ENCODE results near the gene RTP4. TPM values are rescaled to one million over a fixed set of nuclear protein-coding genes. Genes with fewer than 3 reads are reported as not detected.
A peak's percentile ranks its signal among the peaks of the same experiment; 100 is the strongest.

The RTP4 gene
- total RNA-seq: 3.4 and 3.9 TPM in 2 replicates

- H3K4me3 Mint-ChIP-seq (ENCODE audit: low read depth): peak within 1 kb of the TSS; percentile 93
- peak within 1 kb of the TSS; percentile 96 for H3K27ac Mint-ChIP-seq
- intact Hi-C loops (cut with micrococcal nuclease): loop anchor here (10.0 kb wide), 1 partner anchor 234 kb away; the partner anchor contains the start of gene RPL39L
- DNase-seq (ENCODE audit: low spot score): peak; percentile 35
- H3K4me1 Mint-ChIP-seq (ENCODE audit: low read depth): peaks cover 24% of the 10 kb centered on the region
- H3K9me3 Mint-ChIP-seq: no peaks in the 10 kb centered on the region
- no peaks in the 10 kb centered on the region for H3K27me3 Mint-ChIP-seq (ENCODE audit: low read depth)
- peaks cover 39% of the 10 kb centered on the region for H3K36me3 Mint-ChIP-seq (ENCODE audit: low read depth)
These were observed at the start of gene RTP4 for GRCh38 chr3:187368251-187369088. RTP4 (plus strand) TSS chr3:187368385; CDS start chr3:187368442, 57 bp downstream.

- DNase-seq (ENCODE audit: low spot score): no peak
- Mint-ChIP-seq H3K4me1 (ENCODE audit: low read depth) (peaks cover 11% of the 10 kb centered on the region), H3K36me3 (ENCODE audit: low read depth) (no peaks in the 10 kb centered on the region), H3K4me3 (ENCODE audit: low read depth) (no peak overlapping the region), H3K27me3 (ENCODE audit: low read depth) (peaks cover 31% of the 10 kb centered on the region), H3K27ac (no peak overlapping the region), H3K9me3 (no peaks in the 10 kb centered on the region)
- intact Hi-C loops (cut with micrococcal nuclease): loop anchor here (1.0 to 5.0 kb wide), 4 partner anchors 113 to 395 kb away; no protein-coding TSS in a partner anchor
These were observed 49.2 kb upstream of the RTP4 start for GRCh38 chr3:187318819-187319616.

GRCh38 chr3:187319699-187320302, 48.4 kb upstream of the RTP4 start:
- H3K9me3 Mint-ChIP-seq: no peaks in the 10 kb centered on the region
- no peak overlapping the region for H3K4me3 Mint-ChIP-seq (ENCODE audit: low read depth)
- peak; percentile 48 for DNase-seq (ENCODE audit: low spot score)
- no peaks in the 10 kb centered on the region for H3K36me3 Mint-ChIP-seq (ENCODE audit: low read depth)
- no peak overlapping the region for H3K27ac Mint-ChIP-seq
- H3K4me1 Mint-ChIP-seq (ENCODE audit: low read depth): peaks cover 11% of the 10 kb centered on the region
- H3K27me3 Mint-ChIP-seq (ENCODE audit: low read depth): peaks cover 31% of the 10 kb centered on the region
- intact Hi-C loops (cut with micrococcal nuclease): loop anchor here (1.0 to 5.0 kb wide), 4 partner anchors 112 to 394 kb away; no protein-coding TSS in a partner anchor

GRCh38 chr3:187321766-187322165, 46.4 kb upstream of the RTP4 start:
- Mint-ChIP-seq H3K36me3 (ENCODE audit: low read depth) (no peaks in the 10 kb centered on the region), H3K27me3 (ENCODE audit: low read depth) (peaks cover 25% of the 10 kb centered on the region), H3K4me3 (ENCODE audit: low read depth) (no peak overlapping the region), H3K27ac (no peak overlapping the region), H3K9me3 (no peaks in the 10 kb centered on the region), H3K4me1 (ENCODE audit: low read depth) (peaks cover 11% of the 10 kb centered on the region)
- no peak for DNase-seq (ENCODE audit: low spot score)
- intact Hi-C loops (cut with micrococcal nuclease): no loop called here

GRCh38 chr3:187322291-187322690, 45.9 kb upstream of the RTP4 start:
- H3K27me3 Mint-ChIP-seq (ENCODE audit: low read depth): peaks cover 20% of the 10 kb centered on the region
- DNase-seq (ENCODE audit: low spot score): no peak
- H3K4me3 Mint-ChIP-seq (ENCODE audit: low read depth): no peak overlapping the region
- no peaks in the 10 kb centered on the region for H3K9me3 Mint-ChIP-seq
- intact Hi-C loops (cut with micrococcal nuclease): no loop called here
- H3K36me3 Mint-ChIP-seq (ENCODE audit: low read depth): no peaks in the 10 kb centered on the region
- peaks cover 11% of the 10 kb centered on the region for H3K4me1 Mint-ChIP-seq (ENCODE audit: low read depth)
- no peak overlapping the region for H3K27ac Mint-ChIP-seq

GRCh38 chr3:187323091-187323490, 45.1 kb upstream of the RTP4 start:
- Mint-ChIP-seq H3K4me3 (ENCODE audit: low read depth) (no peak overlapping the region), H3K27me3 (ENCODE audit: low read depth) (peaks cover 15% of the 10 kb centered on the region), H3K27ac (no peak overlapping the region), H3K4me1 (ENCODE audit: low read depth) (peaks cover 11% of the 10 kb centered on the region), H3K9me3 (no peaks in the 10 kb centered on the region), H3K36me3 (ENCODE audit: low read depth) (no peaks in the 10 kb centered on the region)
- intact Hi-C loops (cut with micrococcal nuclease): no loop called here
- DNase-seq (ENCODE audit: low spot score): no peak

- no peaks in the 10 kb centered on the region for H3K36me3 Mint-ChIP-seq (ENCODE audit: low read depth)
- peaks cover 10% of the 10 kb centered on the region for H3K27me3 Mint-ChIP-seq (ENCODE audit: low read depth)
- DNase-seq (ENCODE audit: low spot score): no peak
- no peaks in the 10 kb centered on the region for H3K9me3 Mint-ChIP-seq
- intact Hi-C loops (cut with micrococcal nuclease): no loop called here
- H3K4me1 Mint-ChIP-seq (ENCODE audit: low read depth): peaks cover 2% of the 10 kb centered on the region
- no peak overlapping the region for H3K4me3 Mint-ChIP-seq (ENCODE audit: low read depth)
- H3K27ac Mint-ChIP-seq: no peak overlapping the region
These were observed 42.6 kb upstream of the RTP4 start for GRCh38 chr3:187325632-187326031.

GRCh38 chr3:187327845-187328244, 40.3 kb upstream of the RTP4 start:
- Mint-ChIP-seq H3K27me3 (ENCODE audit: low read depth) (peaks cover 10% of the 10 kb centered on the region), H3K27ac (no peak overlapping the region), H3K4me3 (ENCODE audit: low read depth) (no peak overlapping the region), H3K36me3 (ENCODE audit: low read depth) (no peaks in the 10 kb centered on the region), H3K4me1 (ENCODE audit: low read depth) (no peaks in the 10 kb centered on the region), H3K9me3 (no peaks in the 10 kb centered on the region)
- DNase-seq (ENCODE audit: low spot score): no peak
- intact Hi-C loops (cut with micrococcal nuclease): no loop called here

GRCh38 chr3:187328691-187329090, 39.5 kb upstream of the RTP4 start:
- Mint-ChIP-seq H3K4me1 (ENCODE audit: low read depth) (no peaks in the 10 kb centered on the region), H3K27me3 (ENCODE audit: low read depth) (peaks cover 7% of the 10 kb centered on the region), H3K27ac (no peak overlapping the region), H3K36me3 (ENCODE audit: low read depth) (no peaks in the 10 kb centered on the region), H3K4me3 (ENCODE audit: low read depth) (no peak overlapping the region), H3K9me3 (no peaks in the 10 kb centered on the region)
- intact Hi-C loops (cut with micrococcal nuclease): no loop called here
- no peak for DNase-seq (ENCODE audit: low spot score)

- Mint-ChIP-seq H3K4me1 (ENCODE audit: low read depth) (no peaks in the 10 kb centered on the region), H3K27ac (no peak overlapping the region), H3K4me3 (ENCODE audit: low read depth) (no peak overlapping the region), H3K9me3 (no peaks in the 10 kb centered on the region), H3K27me3 (ENCODE audit: low read depth) (peaks cover 21% of the 10 kb centered on the region), H3K36me3 (ENCODE audit: low read depth) (no peaks in the 10 kb centered on the region)
- no peak for DNase-seq (ENCODE audit: low spot score)
- intact Hi-C loops (cut with micrococcal nuclease): no loop called here
These were observed 33.3 kb upstream of the RTP4 start for GRCh38 chr3:187334904-187335303.

- Mint-ChIP-seq H3K27ac (no peak overlapping the region), H3K4me3 (ENCODE audit: low read depth) (no peak overlapping the region), H3K36me3 (ENCODE audit: low read depth) (no peaks in the 10 kb centered on the region), H3K4me1 (ENCODE audit: low read depth) (no peaks in the 10 kb centered on the region), H3K9me3 (no peaks in the 10 kb centered on the region), H3K27me3 (ENCODE audit: low read depth) (peaks cover 25% of the 10 kb centered on the region)
- DNase-seq (ENCODE audit: low spot score): no peak
- intact Hi-C loops (cut with micrococcal nuclease): no loop called here
These were observed 31.9 kb upstream of the RTP4 start for GRCh38 chr3:187336322-187336721.

GRCh38 chr3:187340578-187340977, 27.6 kb upstream of the RTP4 start:
- intact Hi-C loops (cut with micrococcal nuclease): no loop called here
- no peaks in the 10 kb centered on the region for H3K9me3 Mint-ChIP-seq

More at GRCh38 chr3:187340578-187340977, 27.6 kb upstream of the RTP4 start:
- Mint-ChIP-seq H3K4me3 (ENCODE audit: low read depth) (no peak overlapping the region), H3K4me1 (ENCODE audit: low read depth) (no peaks in the 10 kb centered on the region), H3K36me3 (ENCODE audit: low read depth) (no peaks in the 10 kb centered on the region), H3K27me3 (ENCODE audit: low read depth) (peaks cover 31% of the 10 kb centered on the region), H3K27ac (no peak overlapping the region)
- no peak for DNase-seq (ENCODE audit: low spot score)

Measured in activated T-helper 2 cell treated with anti-CD3 and anti-CD28 coated beads, Interferon-gamma antibody, Interleukin-2, Interleukin-4, amounts not matched to agents 10 μg/mL and 5 μg/mL and 100 μg/mL, durations not matched to agents 14 hours and 24 hours and 36 hours (primary cell).